PC-9 (cell line): ENCODE measurements around the gene ERMARD.

ENCODE experiments used
- CTCF ChIP-seq: fragments of 200-600 bp; sonication (generic); conservative IDR thresholded peaks from 2 replicates; pipeline ENCODE4 v1.6.1; 2017; ENCODE audit warnings: mixed run types, antibody characterized with exemption, mild to moderate bottlenecking, moderate library complexity
- EZH2 ChIP-seq: fragments of 200-600 bp; sonication (generic); IDR thresholded peaks from 2 replicates; pipeline ENCODE4 v1.8.0; 2017; ENCODE audit warnings: antibody characterized with exemption, low read depth

- no peak for TF ChIP-seq CTCF
- no peak for TF ChIP-seq EZH2
Observed at GRCh38 chr6:169701954-169702839, 49.2 kb upstream of the ERMARD start, which contains the start of the genes C6orf120 and WDR27.
